Kidney epithelial cell (primary cell): ENCODE data around the gene KIF25. TPM values are rescaled to one million over a fixed set of nuclear protein-coding genes. Genes with fewer than 3 reads are reported as not detected.

Experiments used
- DNase-seq: peaks from one replicate; pipeline ENCODE4 v3.0.0-alpha.2; 2010; ENCODE audit warnings: low read depth
- H3K27me3 ChIP-seq: 2 replicates; pipeline ENCODE4 v1.6.0; 2011; ENCODE audit warnings: low read length; ENCODE audit not compliant: control insufficient read depth, insufficient read depth
- H3K36me3 ChIP-seq: 2 replicates; pipeline ENCODE4 v1.5.1; 2011; ENCODE audit warnings: low read length; ENCODE audit not compliant: control insufficient read depth, insufficient read depth
- H3K4me3 ChIP-seq: 2 replicates; pipeline ENCODE4 v1.5.1; 2011; ENCODE audit warnings: low read depth, mild to moderate bottlenecking, control low read depth, low read length
- CTCF ChIP-seq: IDR thresholded peaks from 2 replicates; pipeline ENCODE4 v1.5.1; 2011; ENCODE audit warnings: mild to moderate bottlenecking, moderate library complexity, low read length, control low read depth, inconsistent platforms; ENCODE audit not compliant: insufficient read depth, poor library complexity, severe bottlenecking
- total RNA-seq: library from RNA; depleted of rRNA; stranded (reverse); fragments of >200 nt; gene quantifications from 2 replicates; pipeline ENCODE4 v1.2.3, GENCODE V29; 2015

Gene KIF25
- total RNA-seq, 1 donor from 2014 or later, result not detected

- no peak for DNase-seq
- H3K27me3 ChIP-seq, result peaks cover 5% of the 10 kb centered on the region
- no peak for TF ChIP-seq CTCF
- no peak overlapping the region for H3K4me3 ChIP-seq
- no peaks in the 10 kb centered on the region for H3K36me3 ChIP-seq
These were observed 52.3 kb downstream of the KIF25 start for GRCh38 chr6:168049706-168050224.

GRCh38 chr6:168050225-168050880 lies 52.9 kb downstream of the KIF25 start:
- TF ChIP-seq CTCF, result no peak
- H3K4me3 ChIP-seq, result no peak overlapping the region
- H3K27me3 ChIP-seq, result peaks cover 8% of the 10 kb centered on the region
- no peak for DNase-seq
- H3K36me3 ChIP-seq, result no peaks in the 10 kb centered on the region

- H3K4me3 ChIP-seq, result no peak overlapping the region
- no peaks in the 10 kb centered on the region for H3K36me3 ChIP-seq
- peaks cover 8% of the 10 kb centered on the region for H3K27me3 ChIP-seq
- peak; percentile 30 for TF ChIP-seq CTCF
- DNase-seq, result no peak
These were observed 53.6 kb downstream of the KIF25 start for GRCh38 chr6:168050881-168051586.

- H3K36me3 ChIP-seq, result no peaks in the 10 kb centered on the region
- DNase-seq, result no peak
- H3K27me3 ChIP-seq, result peaks cover 11% of the 10 kb centered on the region
- TF ChIP-seq CTCF, result no peak
- no peak overlapping the region for H3K4me3 ChIP-seq
These were observed 54.2 kb downstream of the KIF25 start for GRCh38 chr6:168051648-168052047.

GRCh38 chr6:168052291-168052891 lies 54.9 kb downstream of the KIF25 start:
- H3K27me3 ChIP-seq, result peaks cover 11% of the 10 kb centered on the region
- no peaks in the 10 kb centered on the region for H3K36me3 ChIP-seq
- no peak overlapping the region for H3K4me3 ChIP-seq
- TF ChIP-seq CTCF, result peak; percentile 9
- DNase-seq, result no peak
